Activated naive CD4-positive, alpha-beta T cell treated with anti-CD3 and anti-CD28 coated beads for 36 hours (primary cell): ENCODE results near the gene B3GAT1. TPM values are rescaled to one million over a fixed set of nuclear protein-coding genes. Genes with fewer than 3 reads are reported as not detected.

Experiments
- CTCF ChIA-PET: fragments of 350-600 bp; sonication (Branson Sonifier 250); formaldehyde crosslinking; loops from one replicate; lab custom pipeline; 2021; ENCODE audit warnings: antibody characterized with exemption; lab: Charles Lee
- DNase-seq: peaks from one replicate; pipeline ENCODE4 v3.0.0-alpha.2; 2020
- H3K27ac Mint-ChIP-seq: one replicate; pipeline ENCODE4 v1.8.0; 2021; ENCODE audit warnings: mild to moderate bottlenecking, mixed read lengths
- H3K27me3 Mint-ChIP-seq: one replicate; pipeline ENCODE4 v1.8.0; 2021; ENCODE audit warnings: low read depth, mixed read lengths
- H3K36me3 Mint-ChIP-seq: one replicate; pipeline ENCODE4 v1.8.0; 2021; ENCODE audit warnings: low read depth, mixed read lengths
- H3K4me1 Mint-ChIP-seq: one replicate; pipeline ENCODE4 v1.8.0; 2021; ENCODE audit warnings: low read depth, mixed read lengths
- H3K4me3 Mint-ChIP-seq: one replicate; pipeline ENCODE4 v1.8.0; 2021; ENCODE audit warnings: mild to moderate bottlenecking, moderate library complexity, mixed read lengths
- H3K9me3 Mint-ChIP-seq: one replicate; pipeline ENCODE4 v1.8.0; 2021; ENCODE audit warnings: mixed read lengths
- intact Hi-C: fragments of 100-400 bp; cut with micrococcal nuclease; formaldehyde crosslinking; loops from one replicate; pipeline ENCODE4 v1.15.1; 2023
- total RNA-seq, 2 experiments: library from RNA; stranded (reverse); gene quantifications; one replicate each; pipeline ENCODE4 v1.2.3, GENCODE V29; 2021

Gene B3GAT1
- total RNA-seq, 2 experiments from 2014 or later: 0.05 TPM; not detected in 1

- Mint-ChIP-seq H3K36me3 (no peaks in the 10 kb centered on the region), H3K27me3 (peaks cover 17% of the 10 kb centered on the region), H3K4me1 (peaks cover 18% of the 10 kb centered on the region), H3K9me3 (no peaks in the 10 kb centered on the region), H3K27ac (no peak overlapping the region), H3K4me3 (no peak overlapping the region)
- intact Hi-C loops: no loop called here
- no peak for DNase-seq
- CTCF ChIA-PET: no interaction called here
Measured at GRCh38 chr11:134382830-134383229, 29.2 kb downstream of the B3GAT1 start.

GRCh38 chr11:134382257-134382656, 29.8 kb downstream of the B3GAT1 start:
- Mint-ChIP-seq H3K9me3 (no peaks in the 10 kb centered on the region), H3K4me1 (peaks cover 15% of the 10 kb centered on the region), H3K27ac (no peak overlapping the region), H3K36me3 (no peaks in the 10 kb centered on the region), H3K27me3 (peaks cover 17% of the 10 kb centered on the region), H3K4me3 (no peak overlapping the region)
- DNase-seq: no peak
- CTCF ChIA-PET: no interaction called here
- intact Hi-C loops: no loop called here

- intact Hi-C loops: no loop called here
- no peaks in the 10 kb centered on the region for H3K4me1 Mint-ChIP-seq
- CTCF ChIA-PET: no interaction called here
- no peak overlapping the region for H3K27ac Mint-ChIP-seq
- H3K4me3 Mint-ChIP-seq: no peak overlapping the region
- peaks cover 8% of the 10 kb centered on the region for H3K27me3 Mint-ChIP-seq
- H3K9me3 Mint-ChIP-seq: no peaks in the 10 kb centered on the region
- no peak for DNase-seq
- no peaks in the 10 kb centered on the region for H3K36me3 Mint-ChIP-seq
Measured at GRCh38 chr11:134380785-134381184, 31.3 kb downstream of the B3GAT1 start.

GRCh38 chr11:134380229-134380628, 31.8 kb downstream of the B3GAT1 start:
- Mint-ChIP-seq H3K9me3 (no peaks in the 10 kb centered on the region), H3K27ac (no peak overlapping the region), H3K4me1 (no peaks in the 10 kb centered on the region), H3K4me3 (no peak overlapping the region), H3K27me3 (peaks cover 6% of the 10 kb centered on the region), H3K36me3 (no peaks in the 10 kb centered on the region)
- no peak for DNase-seq
- intact Hi-C loops: no loop called here
- CTCF ChIA-PET: no interaction called here

- Mint-ChIP-seq H3K27ac (no peak overlapping the region), H3K4me1 (no peaks in the 10 kb centered on the region), H3K36me3 (no peaks in the 10 kb centered on the region), H3K27me3 (no peaks in the 10 kb centered on the region), H3K4me3 (no peak overlapping the region), H3K9me3 (no peaks in the 10 kb centered on the region)
- CTCF ChIA-PET: no interaction called here
- DNase-seq: no peak
- intact Hi-C loops: no loop called here
Measured at GRCh38 chr11:134379241-134379640, 32.8 kb downstream of the B3GAT1 start.

GRCh38 chr11:134377876-134378275, 34.2 kb downstream of the B3GAT1 start:
- no peak overlapping the region for H3K27ac Mint-ChIP-seq
- CTCF ChIA-PET: no interaction called here
- H3K9me3 Mint-ChIP-seq: no peaks in the 10 kb centered on the region
- no peaks in the 10 kb centered on the region for H3K36me3 Mint-ChIP-seq
- H3K27me3 Mint-ChIP-seq: no peaks in the 10 kb centered on the region
- H3K4me1 Mint-ChIP-seq: no peaks in the 10 kb centered on the region
- DNase-seq: no peak
- intact Hi-C loops: no loop called here
- H3K4me3 Mint-ChIP-seq: no peak overlapping the region

- H3K4me3 Mint-ChIP-seq: no peak overlapping the region
- no peak overlapping the region for H3K27ac Mint-ChIP-seq
- H3K27me3 Mint-ChIP-seq: no peaks in the 10 kb centered on the region
- H3K4me1 Mint-ChIP-seq: no peaks in the 10 kb centered on the region
- H3K9me3 Mint-ChIP-seq: no peaks in the 10 kb centered on the region
- intact Hi-C loops: no loop called here
- CTCF ChIA-PET: interaction anchor here (0.6 kb wide), 1 partner anchor 290 kb away, joined by 4 read pairs; no protein-coding TSS in a partner anchor
- peaks cover under 1% of the 10 kb centered on the region for H3K36me3 Mint-ChIP-seq
- DNase-seq: no peak
Measured at GRCh38 chr11:134376150-134376921, 35.7 kb downstream of the B3GAT1 start.

GRCh38 chr11:134374891-134375550, 37.0 kb downstream of the B3GAT1 start:
- CTCF ChIA-PET: no interaction called here
- H3K9me3 Mint-ChIP-seq: no peaks in the 10 kb centered on the region

GRCh38 chr11:134374171-134374570, 37.9 kb downstream of the B3GAT1 start:
- Mint-ChIP-seq H3K27me3 (no peaks in the 10 kb centered on the region), H3K4me1 (no peaks in the 10 kb centered on the region), H3K9me3 (no peaks in the 10 kb centered on the region), H3K27ac (no peak overlapping the region), H3K4me3 (no peak overlapping the region), H3K36me3 (peaks cover 7% of the 10 kb centered on the region)
- no peak for DNase-seq
- intact Hi-C loops: no loop called here
- CTCF ChIA-PET: no interaction called here

More at GRCh38 chr11:134374891-134375550, 37.0 kb downstream of the B3GAT1 start:
- intact Hi-C loops: no loop called here
- Mint-ChIP-seq H3K27ac (no peak overlapping the region), H3K4me3 (no peak overlapping the region), H3K27me3 (no peaks in the 10 kb centered on the region), H3K4me1 (no peaks in the 10 kb centered on the region), H3K36me3 (peaks cover 7% of the 10 kb centered on the region)
- DNase-seq: no peak

GRCh38 chr11:134373591-134374052, 38.4 kb downstream of the B3GAT1 start:
- no peaks in the 10 kb centered on the region for H3K4me1 Mint-ChIP-seq
- no peaks in the 10 kb centered on the region for H3K9me3 Mint-ChIP-seq
- peaks cover 7% of the 10 kb centered on the region for H3K36me3 Mint-ChIP-seq
- H3K4me3 Mint-ChIP-seq: no peak overlapping the region
- intact Hi-C loops: no loop called here
- H3K27ac Mint-ChIP-seq: no peak overlapping the region
- H3K27me3 Mint-ChIP-seq: no peaks in the 10 kb centered on the region
- CTCF ChIA-PET: interaction anchor here (1.0 kb wide), 1 partner anchor 112 kb away, joined by 3 read pairs; no protein-coding TSS in a partner anchor
- DNase-seq: no peak

- H3K4me1 Mint-ChIP-seq: no peaks in the 10 kb centered on the region
- intact Hi-C loops: no loop called here
- peaks cover 7% of the 10 kb centered on the region for H3K36me3 Mint-ChIP-seq
- H3K27ac Mint-ChIP-seq: no peak overlapping the region
- CTCF ChIA-PET: interaction anchor here (1.0 kb wide), 1 partner anchor 111 kb away, joined by 3 read pairs; no protein-coding TSS in a partner anchor
- no peaks in the 10 kb centered on the region for H3K9me3 Mint-ChIP-seq
- no peak overlapping the region for H3K4me3 Mint-ChIP-seq
- no peak for DNase-seq
- no peaks in the 10 kb centered on the region for H3K27me3 Mint-ChIP-seq
Measured at GRCh38 chr11:134372961-134373360, 39.1 kb downstream of the B3GAT1 start.

GRCh38 chr11:134372536-134372935, 39.5 kb downstream of the B3GAT1 start:
- Mint-ChIP-seq H3K27me3 (no peaks in the 10 kb centered on the region), H3K27ac (no peak overlapping the region), H3K4me3 (no peak overlapping the region), H3K9me3 (no peaks in the 10 kb centered on the region), H3K36me3 (peaks cover 7% of the 10 kb centered on the region), H3K4me1 (no peaks in the 10 kb centered on the region)
- intact Hi-C loops: no loop called here
- no peak for DNase-seq
- CTCF ChIA-PET: interaction anchor here (0.8 to 1.0 kb wide), 2 partner anchors 17 to 111 kb away, joined by 3 to 4 read pairs; no protein-coding TSS in a partner anchor
